Heart left ventricle (tissue), 13 donors: Measurements from ENCODE around the gene RAB11B.

Experiments used
- CTCF ChIP-seq, 12 donors: fragments of 200-600 bp; sonication (generic) in 4 of 12; IDR thresholded peaks; one replicate each; pipeline versions ENCODE4 v1.5.0 to v1.8.0; 2018 to 2022; ENCODE audit warnings: antibody characterized with exemption in 12 of 12, mild to moderate bottlenecking in 5 of 12
- POLR2A ChIP-seq, 2 donors: fragments of 450-650 bp; IDR thresholded peaks; one replicate each; pipeline ENCODE4 v1.6.1; 2017; ENCODE audit warnings: antibody characterized with exemption in 2 of 2, mild to moderate bottlenecking in 2 of 2, moderate library complexity in 2 of 2
- donor health status: ischemic (EF 13 %, LVEDD 7.1; RV severe dilation, severe dysfunction).
- donor health status: DM: no; HTN: yes; CAD: no.
- donor health status: DM: no; HTN: no; CAD: no.
- donor health status: ischemic (EF 25% LVEDD 6.9; RV normal size, moderate dysfunction).
- donor health status: ischemic (EF 25% LVEDD 5.7; RV mildly dilated, moderate dysfunction).
- donor health status: ischemic (EF 35%, LVEDD 5.7; RV mildly dilated, moderate dysfunction).
- donor health status: nonischemic (EF 11% LVEDD 7.7; RV severe dilation, severe dysfunction).
- donor health status: DM: yes; HTN: yes; CAD: no.
- donor health status: PGD.
- donor health status: ischemic (EF 29% LVEDD 5.4; RV normal size, mild dysfunction).
- donor health status: nonischemic (EF 23%, LVEDD 6.1; RV moderate dilation, normal function).

GRCh38 chr19:8451377-8451776, 61.2 kb downstream of the RAB11B start:
- TF ChIP-seq CTCF (IDR thresholded peaks at IDR 0.05) (no peak), POLR2A (IDR thresholded peaks at IDR 0.05) (no peak)
